Measurements from ENCODE around the gene FGF22.
"Not testable (repeated sequence)": the region's sequence is repeated elsewhere in the genome, so short reads cannot be mapped to it uniquely, and the experiment has no call there.

FGF22 gene

DNA sequence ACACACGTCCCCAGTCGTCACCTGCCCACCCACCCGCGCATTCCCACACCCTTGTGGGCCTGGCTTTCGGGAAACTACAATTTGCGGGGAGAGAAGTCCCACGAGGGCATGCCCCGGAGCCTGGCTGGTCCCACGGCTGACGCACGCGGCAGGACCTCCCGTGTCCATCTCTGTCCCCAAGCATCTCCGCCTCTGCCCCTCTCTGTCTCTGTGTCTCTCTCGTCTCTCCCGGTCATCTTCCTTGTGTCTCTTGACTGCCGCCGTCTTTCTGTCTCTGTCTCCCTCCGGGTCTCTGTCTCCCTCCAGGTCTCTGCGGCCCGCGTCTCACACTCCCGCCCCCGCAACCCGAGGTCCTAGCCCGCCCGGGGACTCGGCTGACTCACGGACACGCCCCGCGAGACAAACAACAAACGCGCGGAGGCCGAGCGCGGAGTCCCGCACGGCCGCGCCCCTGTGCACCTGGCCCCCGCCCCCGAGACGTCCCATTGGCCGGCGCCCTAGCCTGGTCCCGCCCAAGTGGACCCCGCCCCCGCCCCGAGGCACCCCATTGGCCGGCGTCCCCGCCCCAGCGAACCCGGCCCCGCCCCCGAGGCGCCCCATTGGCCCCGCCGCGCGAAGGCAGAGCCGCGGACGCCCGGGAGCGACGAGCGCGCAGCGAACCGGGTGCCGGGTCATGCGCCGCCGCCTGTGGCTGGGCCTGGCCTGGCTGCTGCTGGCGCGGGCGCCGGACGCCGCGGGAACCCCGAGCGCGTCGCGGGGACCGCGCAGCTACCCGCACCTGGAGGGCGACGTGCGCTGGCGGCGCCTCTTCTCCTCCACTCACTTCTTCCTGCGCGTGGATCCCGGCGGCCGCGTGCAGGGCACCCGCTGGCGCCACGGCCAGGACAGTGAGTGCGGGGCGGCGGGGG lies at the start of gene FGF22:
TSS of gene FGF22 (plus strand) at position 627 of the 908 bp plus-strand sequence. CDS start at position 674, 47 bp downstream.
- DNase-seq: peak; percentile 97

DNA sequence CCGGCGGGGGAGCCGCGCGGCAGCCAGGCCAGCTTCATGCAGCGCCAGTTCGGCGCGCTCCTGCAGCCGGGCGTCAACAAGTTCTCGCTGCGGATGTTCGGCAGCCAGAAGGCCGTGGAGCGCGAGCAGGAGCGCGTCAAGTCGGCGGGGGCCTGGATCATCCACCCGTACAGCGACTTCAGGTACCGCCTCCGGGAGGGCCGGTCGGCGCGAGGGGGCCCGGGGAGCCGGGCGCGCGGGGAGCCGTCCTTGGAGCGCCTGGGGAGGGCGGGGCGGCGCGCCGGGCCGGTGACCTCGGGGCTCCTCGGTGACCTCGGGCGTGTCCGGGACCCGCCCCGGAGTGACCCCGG lies 49.3 kb upstream of the FGF22 start:
- DNase-seq: no peak

DNA sequence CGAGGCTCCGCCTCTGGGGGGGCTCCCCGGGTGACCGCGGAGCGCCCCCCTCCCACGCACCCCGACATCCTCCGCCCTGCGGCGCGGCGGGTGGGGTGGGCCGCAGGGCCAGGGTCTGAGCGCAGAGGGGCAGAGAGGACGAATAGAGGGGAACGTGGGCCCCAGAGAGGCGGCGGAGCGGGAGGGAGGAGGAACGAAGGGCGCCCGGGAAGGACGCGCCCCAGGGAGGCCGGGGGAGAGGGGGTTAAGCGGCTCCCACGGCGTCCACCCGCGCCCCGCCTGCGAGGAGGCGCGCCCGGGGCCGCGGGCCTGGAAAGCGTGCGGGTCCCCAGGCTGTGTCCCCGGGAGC lies 49.0 kb upstream of the FGF22 start:
- no peak for DNase-seq

DNA sequence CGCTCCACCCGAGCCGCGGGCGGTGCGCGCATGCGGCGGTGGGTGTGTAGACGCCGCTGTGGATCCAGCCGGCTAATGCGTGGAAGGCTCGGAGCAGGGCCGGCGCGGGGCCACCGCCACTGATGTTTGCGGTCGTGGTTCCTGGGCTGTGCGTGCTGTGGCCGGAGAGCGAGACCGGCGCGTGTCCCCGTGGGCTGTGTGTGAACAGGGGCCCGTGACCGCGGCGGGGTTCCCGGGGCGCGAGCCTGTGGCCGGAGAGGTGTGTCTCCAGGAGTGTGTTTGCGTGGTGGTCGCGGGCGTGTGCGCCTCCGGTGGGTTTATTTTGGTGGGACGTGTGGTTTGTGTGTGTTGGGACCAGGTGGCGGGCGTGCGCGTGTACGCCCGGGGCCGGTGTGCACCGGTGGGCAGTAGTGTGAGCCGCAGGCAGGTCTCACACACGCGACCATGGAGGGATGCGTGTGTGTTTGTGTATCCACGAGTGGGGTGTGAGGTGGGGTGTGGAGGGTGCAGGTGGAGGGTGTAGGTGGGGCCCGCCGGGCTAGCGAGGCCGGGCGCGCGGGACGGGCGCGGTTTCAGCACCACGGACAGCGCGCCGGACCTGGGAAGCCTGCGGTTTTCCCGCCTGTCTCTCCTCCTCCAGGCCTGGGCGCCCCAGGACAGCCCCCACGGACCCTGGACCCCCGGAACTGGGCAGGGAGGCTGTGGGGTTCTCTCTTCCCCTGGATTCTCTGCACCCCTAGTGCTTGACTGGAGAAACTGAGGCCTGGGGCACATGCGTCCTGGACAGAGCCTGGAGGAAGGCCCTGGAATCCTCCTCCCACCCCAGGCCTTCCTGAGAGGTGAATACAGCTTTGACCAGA lies 48.4 kb upstream of the FGF22 start:
- no peak for DNase-seq

DNA sequence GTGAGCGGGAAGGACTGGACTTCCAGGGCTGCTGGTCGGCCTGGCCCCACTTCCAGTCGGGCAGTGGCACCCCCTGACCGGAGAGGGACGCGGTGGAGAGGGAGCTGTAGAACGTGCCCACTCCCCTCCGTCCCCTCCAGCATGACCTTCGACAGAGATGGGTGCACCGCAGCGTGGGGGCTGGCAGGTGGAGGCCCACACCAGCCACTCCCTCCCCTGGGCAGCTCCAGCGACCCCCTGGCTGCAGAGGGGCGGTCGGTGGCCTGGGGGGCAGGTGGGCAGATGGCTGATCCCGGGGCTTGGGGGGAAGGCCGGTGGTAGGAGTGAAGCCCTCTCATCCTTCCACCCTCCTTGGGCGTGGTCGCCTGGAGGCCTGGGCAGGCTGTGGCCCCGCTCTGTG lies 47.6 kb upstream of the FGF22 start:
- no peak for DNase-seq

DNA sequence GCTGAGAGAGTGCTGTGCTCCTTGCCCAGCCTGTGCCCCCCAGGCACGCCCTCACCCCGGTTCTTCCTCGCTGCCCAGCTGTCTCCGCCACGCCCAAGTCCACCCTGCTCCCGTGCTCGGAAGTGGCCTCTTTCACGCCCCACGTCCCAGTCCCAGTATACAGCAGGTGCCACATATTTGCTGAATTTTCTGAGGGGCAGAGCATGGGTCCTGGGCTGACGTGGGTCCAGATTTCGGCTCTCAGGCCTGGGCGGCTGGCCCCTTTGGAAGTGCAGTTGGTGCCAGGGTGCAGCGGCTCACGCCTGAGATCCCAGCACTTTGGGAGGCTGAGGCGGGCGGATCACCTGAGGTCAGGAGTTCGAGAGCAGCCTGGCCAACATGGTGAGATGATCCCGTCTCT lies 46.6 kb upstream of the FGF22 start:
- DNase-seq: no peak

DNA sequence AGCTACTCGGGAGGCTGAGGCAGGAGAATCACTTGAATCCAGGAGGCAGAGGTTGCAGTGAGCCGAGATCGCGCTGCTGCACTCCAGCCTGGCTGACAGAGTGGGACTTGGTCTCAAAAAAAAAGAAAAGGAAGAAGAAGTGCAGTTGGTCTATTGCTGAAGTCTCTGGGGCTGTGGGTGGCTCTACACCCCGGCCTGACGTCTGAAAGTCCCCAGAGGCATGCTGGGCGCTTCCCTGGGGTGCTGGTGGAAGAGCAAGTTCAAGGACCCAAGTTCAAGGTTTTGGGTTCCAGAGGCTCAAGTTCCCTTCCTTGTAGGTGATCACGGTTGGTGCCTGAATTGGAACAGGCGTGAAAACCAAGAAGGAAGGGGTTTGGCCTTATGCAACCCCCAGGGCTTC lies 46.2 kb upstream of the FGF22 start:
- no peak for DNase-seq

DNA sequence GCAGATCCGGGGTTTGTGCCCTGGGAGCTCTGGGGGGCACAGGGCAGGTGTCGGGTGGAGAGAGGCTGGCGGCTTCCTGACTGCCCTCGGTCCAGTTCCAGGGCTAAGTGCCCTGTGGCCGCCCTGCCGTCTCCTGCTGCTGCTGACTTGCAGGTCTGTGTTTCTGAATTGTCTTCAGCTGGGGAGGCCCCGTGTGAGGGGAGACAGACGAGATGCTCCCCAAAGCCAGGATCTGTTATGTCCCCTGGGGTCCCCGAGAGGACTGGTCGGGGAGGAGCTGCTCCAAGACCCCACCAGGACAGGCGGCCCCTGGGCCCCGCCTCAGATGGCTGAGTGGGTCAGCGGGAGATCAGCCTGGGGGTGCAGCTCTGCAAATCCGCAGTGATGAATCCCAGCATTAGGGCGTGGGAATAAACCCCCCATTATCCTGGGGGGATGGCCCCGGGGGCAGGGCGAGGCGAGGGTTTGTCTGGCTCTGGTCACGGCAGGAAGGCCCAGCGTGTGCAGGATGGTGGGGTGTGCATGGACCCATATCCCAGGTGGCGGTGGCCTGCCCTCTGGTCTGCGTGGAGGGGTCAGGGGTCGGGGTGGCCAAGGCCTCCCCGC lies 45.3 kb upstream of the FGF22 start:
- DNase-seq: no peak

DNA sequence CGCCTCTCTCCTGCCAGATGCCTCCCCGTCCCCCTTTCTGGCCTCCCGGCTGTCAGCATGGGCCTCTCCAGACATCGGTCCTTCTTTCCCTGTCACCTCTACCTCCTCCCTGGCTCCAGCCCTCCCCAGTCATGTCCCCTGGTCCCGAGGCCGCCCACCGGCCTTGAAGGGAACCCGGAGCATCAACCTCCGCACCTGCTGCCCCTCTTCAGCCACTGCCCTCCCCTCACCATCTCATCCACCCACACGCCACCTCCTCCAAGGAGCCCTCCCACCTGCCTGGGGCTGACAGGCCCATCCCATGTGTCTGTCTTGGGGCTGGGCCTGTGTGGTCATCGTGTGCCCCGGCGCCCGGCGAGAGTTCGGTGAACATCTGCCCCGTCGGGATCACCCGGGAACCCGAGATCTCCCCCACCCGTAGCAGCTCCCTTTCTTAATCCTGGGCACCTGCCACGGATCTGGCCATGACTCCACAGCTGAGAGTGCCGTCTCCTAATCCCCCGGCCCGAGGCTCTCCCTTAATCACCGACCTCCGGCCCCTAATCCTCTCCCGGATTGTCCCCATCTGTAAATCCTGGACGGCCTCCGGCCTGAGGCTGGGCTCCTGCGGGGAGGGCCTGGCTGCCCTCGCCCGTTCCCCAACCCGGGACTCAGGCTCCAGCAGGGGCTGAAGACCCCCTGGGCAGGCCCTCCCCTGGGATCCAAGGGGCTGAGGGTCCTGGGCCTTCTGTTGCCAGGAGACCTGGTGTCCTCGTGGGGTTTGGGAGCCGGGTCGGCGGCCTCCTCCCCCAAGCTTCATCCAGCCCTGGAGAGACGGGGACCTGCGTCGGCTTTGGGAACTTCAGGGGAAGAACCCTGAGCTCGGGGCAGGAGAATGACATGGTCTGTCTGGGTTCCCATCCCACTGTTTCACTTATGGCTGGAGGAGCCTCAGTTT lies 44.1 kb upstream of the FGF22 start:
- DNase-seq: no peak

DNA sequence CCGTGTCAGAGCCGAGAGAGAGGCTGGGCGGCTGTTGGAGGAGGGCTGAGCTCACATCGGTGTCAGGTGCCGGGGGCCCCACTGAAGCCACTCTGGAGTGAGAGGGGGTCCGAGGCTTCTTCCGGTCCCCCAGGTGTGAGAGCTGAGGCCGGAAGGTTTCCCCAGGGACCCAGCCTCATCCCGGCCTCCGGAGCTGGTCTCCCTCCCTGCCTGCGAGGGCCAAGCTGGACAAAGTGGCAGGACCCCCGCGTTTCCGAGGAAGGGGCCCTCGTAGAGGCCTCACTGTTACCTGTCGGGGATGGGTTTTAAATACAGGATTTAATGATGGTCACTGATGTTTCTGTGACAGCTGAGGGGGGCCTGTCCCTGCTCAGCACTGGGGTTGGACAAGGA lies 43.4 kb upstream of the FGF22 start:
- DNase-seq: no peak

DNA sequence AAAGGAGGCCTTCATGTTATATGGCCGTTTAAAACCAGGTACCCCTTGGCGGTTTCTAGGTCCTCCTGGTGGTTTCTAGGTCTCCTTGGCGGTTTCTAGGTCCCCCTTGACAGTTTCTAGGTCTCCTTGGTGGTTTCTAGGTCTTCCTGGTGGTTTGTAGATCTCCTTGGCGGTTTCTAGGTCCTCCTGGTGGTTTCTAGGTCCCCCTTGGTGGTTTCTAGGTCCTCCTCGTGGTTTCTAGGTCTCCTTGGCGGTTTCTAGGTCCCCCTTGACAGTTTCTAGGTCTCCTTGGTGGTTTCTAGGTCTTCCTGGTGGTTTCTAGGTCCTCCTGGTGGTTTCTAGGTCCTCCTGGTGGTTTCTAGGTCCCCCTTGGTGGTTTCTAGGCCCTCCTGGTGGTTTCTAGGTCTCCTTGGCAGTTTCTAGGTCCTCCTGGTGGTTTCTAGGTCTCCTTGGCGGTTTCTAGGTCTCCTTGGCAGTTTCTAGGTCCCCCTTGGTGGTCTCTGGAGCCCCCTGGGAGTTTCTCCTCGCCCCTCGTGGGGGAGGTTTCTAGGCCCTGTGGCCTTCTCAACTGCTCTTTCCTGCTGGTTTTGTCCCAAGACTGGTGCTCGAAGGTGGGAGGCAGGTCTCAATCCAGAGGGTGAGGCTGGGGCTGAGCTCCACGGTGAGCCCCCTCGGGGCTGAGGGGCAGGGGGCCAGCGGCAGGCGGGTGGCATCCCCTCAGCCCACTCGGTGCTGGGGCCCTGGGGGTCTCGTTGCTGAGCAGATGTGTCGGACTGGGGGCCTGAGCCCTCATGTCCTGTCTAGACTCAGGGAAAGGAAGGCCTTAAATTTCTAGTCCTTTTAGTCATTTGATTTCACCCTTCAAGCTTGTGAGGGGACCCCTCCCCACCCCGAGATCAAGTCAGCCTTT lies 42.0 kb upstream of the FGF22 start:
- no peak for DNase-seq

DNA sequence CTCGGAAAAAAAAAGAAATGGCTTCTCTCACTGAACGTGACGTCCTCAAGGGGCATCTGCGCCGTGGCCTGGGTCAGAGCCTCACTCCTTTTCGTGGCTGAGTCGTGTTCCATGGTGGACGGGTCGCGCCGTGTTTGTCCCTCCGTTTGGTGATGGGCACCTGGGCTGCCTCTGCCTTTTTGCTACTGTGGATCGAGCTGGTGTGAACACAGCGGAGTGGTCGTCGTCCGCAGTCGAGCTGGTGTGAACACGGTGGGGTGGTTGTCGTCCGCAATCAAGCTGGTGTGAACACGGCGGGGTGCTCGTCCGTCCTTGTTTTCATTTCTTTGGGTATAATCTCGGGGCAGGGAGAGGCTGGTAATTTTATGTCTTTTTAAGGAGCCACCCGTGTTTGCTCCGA lies 38.4 kb upstream of the FGF22 start:
- no peak for DNase-seq

DNA sequence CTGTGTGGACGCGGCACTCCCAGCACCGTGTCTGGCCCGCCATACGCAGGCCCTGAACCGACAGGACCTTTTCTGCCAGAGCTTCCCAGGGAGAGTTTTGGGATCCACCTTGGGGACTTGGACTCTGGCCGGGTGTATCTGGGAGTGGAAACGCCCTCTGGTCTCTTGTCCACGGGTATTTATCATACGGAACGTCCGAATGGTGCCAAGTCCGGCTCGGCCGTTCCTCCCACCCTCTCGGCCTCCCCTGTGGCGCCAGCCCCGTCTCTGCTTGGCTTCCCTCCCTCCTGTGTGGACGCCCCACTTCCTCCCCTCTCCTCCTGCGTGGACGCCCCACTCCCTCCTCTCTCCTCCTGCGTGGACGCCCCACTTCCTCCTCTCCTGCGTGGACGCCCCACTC lies 37.9 kb upstream of the FGF22 start:
- no peak for DNase-seq

DNA sequence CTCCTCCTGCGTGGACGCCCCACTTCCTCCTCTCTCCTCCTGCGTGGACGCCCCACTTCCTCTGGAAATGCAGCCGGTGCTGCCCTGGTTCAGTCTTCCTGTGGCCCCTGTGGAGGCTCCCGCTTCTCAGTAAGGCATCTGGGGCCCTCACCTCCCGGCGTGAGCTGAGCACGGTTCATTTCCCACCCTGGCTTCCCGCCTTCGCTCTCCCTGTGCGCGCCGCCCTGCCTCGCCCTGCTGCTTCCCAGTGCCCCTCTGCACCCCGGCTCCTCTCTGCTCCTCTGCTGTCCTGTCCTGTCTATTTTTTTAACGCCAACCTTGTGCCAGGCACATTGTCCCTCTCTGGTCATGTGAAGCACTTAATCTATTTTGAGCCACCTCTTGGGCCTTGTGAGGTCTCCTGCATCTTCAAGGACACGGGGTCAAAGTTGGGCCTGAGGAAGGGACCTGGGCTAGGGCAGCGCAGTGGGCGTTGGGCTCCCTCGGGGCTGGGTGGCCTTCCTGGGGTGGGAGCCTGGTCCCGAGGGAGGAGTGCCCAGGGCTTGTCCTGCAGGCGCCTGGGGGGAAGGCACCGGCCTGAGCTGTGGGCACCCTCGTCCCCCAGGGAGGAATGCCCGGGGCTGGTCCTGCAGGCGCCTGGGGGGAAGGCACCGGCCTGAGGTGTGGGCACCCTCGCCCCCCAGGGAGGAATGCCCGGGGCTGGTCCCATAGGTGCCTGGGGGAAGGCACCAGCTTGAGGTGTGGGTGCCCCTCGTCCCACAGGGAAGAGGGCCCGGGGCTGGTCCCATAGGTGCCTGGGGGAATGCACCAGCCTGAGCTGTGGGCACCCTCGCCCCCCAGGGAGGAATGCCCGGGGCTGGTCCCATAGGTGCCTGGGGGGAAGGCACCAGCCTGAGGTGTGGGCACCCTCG lies 37.0 kb upstream of the FGF22 start:
- DNase-seq: no peak

DNA sequence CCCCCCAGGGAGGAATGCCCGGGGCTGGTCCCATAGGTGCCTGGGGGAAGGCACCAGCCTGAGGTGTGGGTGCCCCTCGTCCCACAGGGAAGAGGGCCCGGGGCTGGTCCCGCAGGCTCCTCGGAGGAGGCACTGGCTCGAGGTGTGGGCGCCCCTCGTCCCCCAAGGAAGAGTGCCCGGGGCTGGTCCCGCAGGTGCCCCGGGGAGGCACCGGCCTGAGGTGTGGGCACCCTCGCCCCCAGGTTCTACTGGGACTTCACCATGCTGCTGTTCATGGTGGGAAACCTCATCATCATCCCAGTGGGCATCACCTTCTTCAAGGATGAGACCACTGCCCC lies 36.4 kb upstream of the FGF22 start:
- not testable (repeated sequence) for DNase-seq

DNA sequence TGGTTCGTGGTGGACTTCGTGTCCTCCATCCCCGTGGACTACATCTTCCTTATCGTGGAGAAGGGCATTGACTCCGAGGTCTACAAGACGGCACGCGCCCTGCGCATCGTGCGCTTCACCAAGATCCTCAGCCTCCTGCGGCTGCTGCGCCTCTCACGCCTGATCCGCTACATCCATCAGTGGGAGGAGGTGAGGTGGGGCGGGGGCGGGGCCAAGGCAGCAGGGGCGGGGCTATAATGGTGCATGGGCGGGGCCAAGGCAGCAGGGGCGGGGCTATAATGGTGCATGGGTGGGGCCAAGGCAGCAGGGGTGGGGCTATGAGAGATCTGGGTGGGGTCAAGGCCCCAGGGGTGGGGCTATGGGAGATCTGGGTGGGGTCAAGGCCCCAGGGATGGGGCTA lies 35.9 kb upstream of the FGF22 start:
- not testable (repeated sequence) for DNase-seq

DNA sequence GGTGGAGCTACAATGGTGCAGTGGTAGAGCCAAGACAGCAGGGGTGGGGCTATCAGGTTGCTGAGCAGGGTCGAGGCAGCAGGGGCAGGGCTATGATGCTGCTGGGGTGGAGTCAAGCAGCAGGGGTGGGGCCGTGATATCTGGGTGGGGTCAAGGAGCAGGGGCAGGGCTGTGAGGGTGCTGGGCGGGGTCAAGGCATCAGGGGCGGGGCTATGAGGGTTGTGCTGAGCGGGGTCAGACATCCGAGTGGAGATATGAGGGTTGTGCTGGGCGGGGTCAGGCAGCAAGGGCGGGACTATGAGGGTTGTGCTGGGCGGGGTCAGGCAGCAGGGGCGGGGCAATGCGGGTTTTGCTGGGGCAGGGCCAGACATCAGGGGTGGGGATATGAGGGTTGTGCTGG lies 35.3 kb upstream of the FGF22 start:
- DNase-seq: no peak

DNA sequence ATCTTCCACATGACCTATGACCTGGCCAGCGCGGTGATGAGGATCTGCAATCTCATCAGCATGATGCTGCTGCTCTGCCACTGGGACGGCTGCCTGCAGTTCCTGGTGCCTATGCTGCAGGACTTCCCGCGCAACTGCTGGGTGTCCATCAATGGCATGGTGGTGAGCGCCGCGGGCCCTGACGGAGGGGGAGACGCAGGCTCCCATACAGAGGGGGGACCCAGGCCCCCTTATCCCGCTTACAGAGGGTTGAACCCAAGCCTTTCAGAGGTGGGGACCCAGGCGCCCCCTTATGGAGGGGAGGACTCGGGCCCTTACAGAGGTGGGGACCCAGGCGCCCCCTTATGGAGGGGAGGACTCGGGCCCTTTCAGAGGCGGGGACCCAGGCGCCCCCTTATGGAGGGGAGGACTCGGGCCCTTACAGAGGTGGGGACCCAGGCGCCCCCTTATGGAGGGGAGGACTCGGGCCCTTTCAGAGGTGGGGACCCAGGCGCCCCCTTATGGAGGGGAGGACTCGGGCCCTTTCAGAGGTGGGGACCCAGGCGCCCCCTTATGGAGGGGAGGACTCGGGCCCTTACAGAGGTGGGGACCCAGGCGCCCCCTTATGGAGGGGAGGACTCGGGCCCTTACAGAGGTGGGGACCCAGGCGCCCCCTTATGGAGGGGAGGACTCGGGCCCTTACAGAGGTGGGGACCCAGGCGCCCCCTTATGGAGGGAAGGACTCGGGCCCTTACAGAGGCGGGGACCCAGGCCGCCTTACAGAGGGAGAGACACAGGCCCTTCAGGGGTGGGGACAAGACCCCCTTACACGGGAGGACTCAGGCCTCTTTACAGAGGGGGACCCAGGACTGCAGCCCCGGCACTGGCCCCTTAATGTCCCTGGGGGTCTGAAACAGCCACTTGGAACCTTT lies 34.4 kb upstream of the FGF22 start:
- not testable (repeated sequence) for DNase-seq

All from activated CD8-positive, alpha-beta memory T cell treated with anti-CD3 and anti-CD28 coated beads for 24 hours (primary cell).